IPS DF 4.7 (cell line): ENCODE data around the gene CCDC186.
"Not testable (repeated sequence)": the region's sequence is repeated elsewhere in the genome, so short reads cannot be mapped to it uniquely, and the experiment has no call there.

Source experiments
- DNase-seq: peaks from one replicate; pipeline ENCODE4 v3.0.0-alpha.2; 2013; ENCODE audit warnings: low spot score; ENCODE audit errors: extremely low read depth

Gene CCDC186

DNA sequence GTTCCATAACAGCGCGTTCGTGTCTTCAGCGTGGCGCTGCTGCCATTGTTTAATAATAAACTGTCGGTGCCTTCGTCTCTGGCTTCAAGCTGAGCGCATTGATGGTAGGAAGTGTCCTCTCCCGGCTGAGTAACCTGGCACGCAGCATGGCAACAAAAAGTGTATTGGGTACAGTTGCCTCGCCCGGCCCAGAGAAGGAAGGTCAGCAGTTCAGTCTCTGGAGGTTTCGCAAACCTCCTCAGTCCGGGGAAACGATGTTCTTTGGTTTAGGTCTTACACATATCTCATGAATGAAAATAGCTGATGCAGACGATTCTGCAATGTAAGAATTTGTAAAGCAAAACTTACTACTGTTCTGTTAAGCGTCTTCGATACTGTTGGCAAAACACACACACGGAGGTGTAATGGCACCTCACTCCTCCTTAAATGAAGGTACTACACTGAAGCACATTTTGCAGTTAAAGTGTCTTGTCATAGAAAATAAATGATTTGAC is 739 bp upstream of the CCDC186 start:
- no peak for DNase-seq

DNA sequence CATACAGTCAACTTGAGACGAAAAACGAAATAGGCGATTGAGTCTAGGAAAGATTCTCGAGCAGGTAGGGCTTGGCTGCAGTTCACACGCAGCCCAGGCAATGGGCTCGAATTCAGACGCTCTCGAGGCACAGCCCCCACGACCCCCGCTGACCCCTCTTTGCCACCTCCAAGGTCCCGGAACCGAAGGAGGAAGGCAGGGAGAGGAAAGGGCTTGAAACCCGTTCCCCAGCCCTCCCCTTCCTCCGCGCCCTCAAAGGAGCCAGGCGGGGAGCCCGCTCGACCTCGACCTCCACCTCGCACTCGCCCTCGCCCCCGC is 441 bp downstream of the CCDC186 start:
- no peak for DNase-seq

DNA sequence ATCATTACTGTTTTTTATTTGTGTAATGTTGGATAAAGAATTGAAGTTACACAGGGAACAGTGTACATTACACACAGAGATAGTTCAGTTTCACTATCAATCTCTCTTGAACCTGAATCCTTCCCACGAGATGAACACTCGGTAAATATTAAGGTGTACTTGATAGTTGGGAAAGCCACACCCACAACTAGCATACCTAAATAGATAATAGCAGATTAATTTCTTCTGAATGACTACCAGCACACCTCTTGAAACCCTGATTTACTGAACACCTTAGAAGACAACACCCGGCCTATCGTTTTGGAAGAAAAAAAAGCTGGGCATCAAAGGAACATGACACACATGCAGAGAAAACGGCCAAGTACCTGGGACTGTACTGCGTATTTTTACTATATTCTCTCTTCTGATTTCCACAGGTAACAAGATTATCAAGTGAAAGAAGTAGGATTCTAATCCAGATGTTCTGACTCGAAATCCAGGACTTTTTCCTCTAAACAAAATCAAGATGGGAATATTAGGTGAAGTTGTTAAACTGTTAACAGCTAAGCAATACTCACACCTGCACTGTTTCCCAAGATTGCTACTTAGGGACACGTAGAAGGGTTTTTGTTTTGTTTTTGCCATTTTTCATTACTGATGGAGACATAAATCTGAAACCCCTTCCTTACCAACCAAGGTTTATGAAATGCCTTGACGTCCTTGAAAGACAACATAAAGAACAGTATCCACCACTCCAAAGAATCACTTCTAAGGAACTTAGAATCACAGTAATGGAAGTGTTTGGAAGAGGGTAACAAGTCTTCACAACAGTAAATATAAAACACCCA is 1.0 kb downstream of the CCDC186 start:
- DNase-seq: no peak

GRCh38 chr10:114172216-114172615 is 1.8 kb downstream of the CCDC186 start:
- no peak for DNase-seq

DNA sequence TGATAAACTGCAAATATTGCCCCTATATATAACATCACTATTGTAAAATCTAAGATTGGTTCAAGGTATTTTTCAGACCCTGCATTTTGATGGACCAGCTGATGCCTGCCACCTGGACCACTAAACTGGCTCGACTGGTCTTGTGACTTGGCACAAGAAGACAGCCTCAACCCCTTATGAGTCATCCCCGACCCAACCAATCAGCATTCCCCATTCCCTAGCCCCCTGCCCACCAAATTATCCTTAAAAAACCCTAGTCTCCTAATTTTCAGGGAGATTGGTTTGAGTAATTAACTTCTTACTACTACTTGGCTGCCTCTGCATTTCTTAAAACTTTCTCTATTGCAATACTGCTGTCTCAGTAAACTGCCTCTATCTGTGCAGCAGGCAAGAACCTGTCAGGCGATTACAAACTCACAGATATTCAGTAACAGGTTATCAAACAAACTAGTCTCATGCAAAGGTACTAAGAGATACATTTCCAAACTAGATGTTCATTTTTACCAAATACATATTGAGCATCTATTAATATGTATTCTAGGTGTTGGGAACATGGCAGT is 5.5 kb downstream of the CCDC186 start:
- DNase-seq: no peak

DNA sequence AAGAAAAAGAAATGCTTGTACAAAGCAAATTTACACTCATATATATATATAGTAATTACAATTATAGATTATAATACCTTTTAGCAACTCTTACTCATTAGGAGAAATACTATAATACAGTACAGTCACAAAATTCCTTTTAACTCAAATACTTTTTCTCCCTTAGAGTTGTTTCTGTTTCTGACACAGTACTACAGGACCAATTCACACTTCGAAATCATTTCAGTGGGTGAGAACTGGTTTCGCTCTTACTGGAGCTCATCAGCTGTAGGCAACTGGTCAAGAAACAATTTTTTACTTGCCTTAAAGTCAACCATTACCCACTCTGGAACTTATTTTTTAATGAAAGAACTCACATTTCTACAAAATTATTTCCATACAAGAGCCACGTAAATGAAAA is 6.0 kb downstream of the CCDC186 start:
- no peak for DNase-seq

- DNase-seq: no peak
These were observed 7.5 kb downstream of the CCDC186 start for GRCh38 chr10:114166494-114166893.

- no peak for DNase-seq
These were observed 8.0 kb downstream of the CCDC186 start for GRCh38 chr10:114166043-114166442.

GRCh38 chr10:114163062-114163461 is 10.9 kb downstream of the CCDC186 start:
- no peak for DNase-seq

DNA sequence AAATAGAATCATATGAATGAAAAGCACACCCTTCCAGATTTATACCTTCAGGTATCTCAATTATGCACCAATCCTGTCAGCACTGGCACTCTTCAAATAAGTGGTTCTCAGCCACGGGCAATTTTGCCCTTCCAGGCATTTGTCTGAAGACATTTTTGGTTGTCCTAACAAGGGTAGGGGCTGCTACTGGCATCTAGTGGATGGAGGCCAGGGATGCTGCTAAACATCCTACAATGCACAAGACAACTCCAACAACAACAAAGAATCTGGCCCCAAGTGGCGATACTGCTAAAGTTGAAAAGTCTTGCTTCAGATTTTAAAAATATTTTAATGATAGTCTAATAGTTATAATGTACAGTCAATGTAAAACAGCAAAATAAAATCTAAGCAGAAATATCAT is 16.1 kb downstream of the CCDC186 start:
- no peak for DNase-seq

DNA sequence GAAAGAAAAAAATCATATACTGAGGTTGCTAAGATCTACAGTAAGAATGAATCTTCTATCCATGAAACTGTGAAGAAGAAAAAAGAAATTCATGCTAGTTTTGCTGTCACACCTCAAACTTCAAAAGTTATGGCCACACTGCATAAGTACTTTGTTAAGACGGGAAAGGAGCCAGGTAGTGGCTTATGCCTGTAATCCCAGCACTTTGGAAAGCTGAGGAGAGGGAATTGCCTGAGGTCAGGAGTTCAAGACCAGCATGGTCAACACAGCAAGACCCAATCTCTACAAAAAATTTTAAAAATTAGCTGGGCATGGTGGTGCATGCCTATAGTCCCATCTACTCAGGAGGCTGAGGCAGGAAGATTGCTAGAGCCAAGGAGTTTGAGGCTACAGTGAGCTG is 22.1 kb downstream of the CCDC186 start:
- no peak for DNase-seq

- no peak for DNase-seq
These were observed 22.5 kb downstream of the CCDC186 start for GRCh38 chr10:114151486-114151885.

DNA sequence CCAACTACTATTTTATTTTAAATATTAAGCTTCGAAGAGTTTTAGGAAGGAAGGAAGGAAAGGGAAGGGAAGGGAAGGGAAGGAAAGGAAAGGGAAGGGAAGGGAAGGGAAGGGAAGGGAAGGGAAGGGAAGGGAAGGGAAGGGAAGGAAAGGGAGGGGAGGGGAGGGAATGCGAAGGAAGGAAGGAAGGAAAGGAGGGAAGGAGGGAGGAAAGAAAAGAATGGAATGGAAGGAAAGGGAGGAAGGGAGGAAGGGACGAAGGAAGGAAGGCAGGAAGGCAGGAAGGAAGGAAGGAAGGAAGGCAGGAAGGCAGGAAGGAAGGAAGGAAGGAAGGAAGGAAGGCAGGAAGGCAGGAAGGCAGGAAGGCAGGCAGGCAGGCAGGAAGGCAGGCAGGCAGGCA is 24.5 kb downstream of the CCDC186 start:
- DNase-seq: not testable (repeated sequence)

DNA sequence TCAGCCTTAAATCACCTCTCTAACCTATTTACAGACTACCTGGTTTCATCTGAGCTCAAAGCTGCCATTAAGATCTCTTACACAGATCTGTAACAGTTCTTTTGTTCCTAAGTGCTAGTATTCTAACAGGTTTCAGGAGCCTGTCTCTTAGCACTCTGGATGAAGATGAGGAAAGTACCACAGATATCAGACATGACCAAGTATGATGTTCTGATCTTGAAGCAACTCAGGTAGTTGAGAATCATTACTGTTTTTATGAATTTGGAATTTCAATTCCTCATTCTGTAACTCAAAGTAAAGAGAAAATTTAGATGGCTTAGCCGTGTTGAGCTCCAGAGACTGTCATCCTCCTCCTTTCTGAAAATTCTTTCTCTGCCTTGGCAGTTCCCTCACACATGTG is 30.8 kb downstream of the CCDC186 start:
- no peak for DNase-seq

DNA sequence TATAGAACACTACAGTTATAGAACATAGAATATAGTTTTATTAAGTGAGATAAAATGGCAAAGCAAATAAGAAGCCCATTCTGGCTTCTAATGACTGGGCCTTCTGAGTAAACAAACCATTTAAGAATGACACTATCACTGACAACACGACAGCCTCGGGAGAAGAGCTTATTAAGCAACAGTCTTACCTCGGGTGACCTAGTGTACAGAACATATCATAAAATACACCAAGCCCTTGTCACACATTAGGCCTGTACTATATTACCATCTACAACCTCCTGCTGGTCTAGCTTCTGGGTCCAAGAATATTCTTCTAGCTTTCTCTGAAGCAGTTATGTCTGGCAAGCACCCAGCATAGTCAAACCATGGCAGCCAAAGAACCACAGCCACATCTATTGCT is 32.0 kb downstream of the CCDC186 start:
- DNase-seq: no peak

- not testable (repeated sequence) for DNase-seq
These were observed 33.2 kb downstream of the CCDC186 start for GRCh38 chr10:114140827-114141226.

- no peak for DNase-seq
These were observed 34.0 kb downstream of the CCDC186 start for GRCh38 chr10:114140036-114140435.

DNA sequence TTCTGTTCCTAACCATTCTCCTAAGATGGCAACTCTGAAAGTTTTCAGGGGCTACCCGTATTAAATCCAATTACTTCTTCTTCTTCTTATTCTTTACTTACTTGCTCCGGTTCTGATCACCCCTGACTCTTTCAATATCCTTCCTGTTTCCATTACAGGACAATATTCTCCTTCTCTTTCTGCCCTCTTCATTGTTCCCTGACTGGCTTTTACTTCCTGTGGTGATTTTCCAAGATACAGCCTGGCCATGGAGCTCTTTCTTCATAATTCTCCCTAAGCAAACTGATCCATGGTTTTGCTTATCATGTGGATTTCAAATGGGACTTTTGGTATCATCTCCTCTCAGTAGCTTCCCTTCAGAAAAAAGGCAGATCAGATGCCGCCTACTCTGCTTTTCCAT is 35.4 kb downstream of the CCDC186 start:
- no peak for DNase-seq

- DNase-seq: no peak
These were observed 38.5 kb downstream of the CCDC186 start for GRCh38 chr10:114135476-114135875.

GRCh38 chr10:114131094-114131493 is 42.9 kb downstream of the CCDC186 start:
- no peak for DNase-seq

- DNase-seq: no peak
These were observed 53.0 kb downstream of the CCDC186 start for GRCh38 chr10:114121031-114121430.

DNA sequence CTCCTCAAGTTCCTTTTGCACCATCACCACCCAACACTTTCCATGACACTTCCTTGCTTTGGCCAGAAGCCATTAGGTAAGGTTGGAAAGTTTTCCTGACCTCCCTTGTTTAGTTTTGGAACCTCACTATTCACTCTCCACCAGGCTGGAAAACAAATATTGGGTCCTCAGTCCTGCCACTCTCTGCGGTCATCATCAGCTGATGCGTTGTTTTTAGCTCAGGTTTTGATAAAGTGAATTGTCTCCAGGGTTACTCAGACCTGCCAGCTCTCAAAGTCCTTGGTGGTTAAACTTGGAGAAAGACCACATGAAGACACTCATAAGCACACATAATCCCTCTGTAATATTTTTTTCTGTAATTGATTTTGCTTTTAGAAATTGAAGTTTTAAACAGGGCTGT is 55.5 kb downstream of the CCDC186 start:
- no peak for DNase-seq

DNA sequence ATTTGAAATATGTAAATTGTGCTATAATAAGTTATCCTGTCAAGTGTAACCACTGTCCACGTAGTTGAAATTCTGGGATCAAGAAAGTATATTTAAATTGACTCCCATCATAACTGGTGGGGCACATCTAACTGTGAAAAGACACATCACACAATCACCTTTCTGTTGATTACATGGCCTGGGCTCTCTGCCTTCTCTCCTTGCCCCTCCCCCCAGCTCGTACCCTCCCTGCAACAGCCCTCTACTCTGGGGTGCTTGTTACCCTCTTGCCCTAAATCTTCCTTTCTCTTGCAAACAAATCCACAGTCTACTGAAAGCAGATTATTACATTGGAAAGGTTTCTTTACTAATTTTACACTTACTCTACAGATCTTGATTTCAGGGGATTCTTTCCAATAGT is 56.3 kb downstream of the CCDC186 start:
- DNase-seq: no peak
